Gastrocnemius medialis (tissue), 4 donors: Measurements from ENCODE around the gene MOB3B.

Experiments
- CTCF ChIP-seq, 5 experiments: fragments of 450-650 bp in 3 of 5; fragments of 200-600 bp in 2 of 5; sonication (generic) in 2 of 5; IDR thresholded peaks in 4 of 5; conservative IDR thresholded peaks in 1 of 5; 1 replicate in 4 of 5; 2 replicates in 1 of 5; pipeline ENCODE4 v1.5.1; 2016 to 2019; ENCODE audit warnings: antibody characterized with exemption in 5 of 5, mild to moderate bottlenecking in 3 of 5, moderate library complexity in 3 of 5
- POLR2A ChIP-seq, 2 donors: fragments of 450-650 bp; IDR thresholded peaks; one replicate each; pipeline ENCODE4 v1.6.1; 2017; ENCODE audit warnings: antibody characterized with exemption in 2 of 2, mild to moderate bottlenecking in 2 of 2, moderate library complexity in 2 of 2

- TF ChIP-seq CTCF (IDR thresholded peaks at IDR 0.05 in 4 of 5, conservative IDR thresholded peaks at IDR 0.05 in 1 of 5) (no peak), POLR2A (IDR thresholded peaks at IDR 0.05) (no peak)
Measured at GRCh38 chr9:27504259-27504658, 25.4 kb downstream of the MOB3B start.
